HG03135 (cell line): ENCODE results near the gene CHMP2B.
A peak's percentile ranks its signal among the peaks of the same experiment; 100 is the strongest.

Experiments used
- ATAC-seq: cut with Tn5 transposase; IDR thresholded peaks from one replicate; pipeline ENCODE4 v1.9.1; 2021; ENCODE audit warnings: mild to moderate bottlenecking, moderate library complexity; ENCODE audit not compliant: unreplicated experiment

The CHMP2B gene

GRCh38 chr3:87227104-87227834 is at the start of gene CHMP2B:
Gene CHMP2B, plus strand, starts transcription at chr3:87227309. Its CDS starts 214 bp downstream, at chr3:87227523.
- peak; percentile 97 for ATAC-seq

- no peak for ATAC-seq
These were observed 47.5 kb upstream of the CHMP2B start for GRCh38 chr3:87179642-87180041.

GRCh38 chr3:87181551-87181950 is 45.6 kb upstream of the CHMP2B start:
- no peak for ATAC-seq

GRCh38 chr3:87182023-87182422 is 45.1 kb upstream of the CHMP2B start:
- no peak for ATAC-seq

GRCh38 chr3:87186608-87187159 is 40.4 kb upstream of the CHMP2B start:
- no peak for ATAC-seq

- no peak for ATAC-seq
These were observed 35.9 kb upstream of the CHMP2B start for GRCh38 chr3:87191175-87191574.

GRCh38 chr3:87191641-87192040 is 35.5 kb upstream of the CHMP2B start:
- no peak for ATAC-seq

GRCh38 chr3:87196879-87197278 is 30.2 kb upstream of the CHMP2B start:
- ATAC-seq, result no peak

GRCh38 chr3:87197531-87197930 is 29.6 kb upstream of the CHMP2B start:
- no peak for ATAC-seq

- ATAC-seq, result no peak
These were observed 28.3 kb upstream of the CHMP2B start for GRCh38 chr3:87198774-87199173.

- ATAC-seq, result no peak
These were observed 27.5 kb upstream of the CHMP2B start for GRCh38 chr3:87199628-87200027.

- no peak for ATAC-seq
These were observed 27.0 kb upstream of the CHMP2B start for GRCh38 chr3:87200060-87200647.

GRCh38 chr3:87201727-87202126 is 25.4 kb upstream of the CHMP2B start:
- no peak for ATAC-seq

- ATAC-seq, result no peak
These were observed 23.3 kb upstream of the CHMP2B start for GRCh38 chr3:87203809-87204208.

GRCh38 chr3:87206070-87206469 is 21.0 kb upstream of the CHMP2B start:
- ATAC-seq, result no peak

GRCh38 chr3:87206635-87207034 is 20.5 kb upstream of the CHMP2B start:
- no peak for ATAC-seq

- no peak for ATAC-seq
These were observed 19.6 kb upstream of the CHMP2B start for GRCh38 chr3:87207460-87207859.

- ATAC-seq, result no peak
These were observed 18.0 kb upstream of the CHMP2B start for GRCh38 chr3:87209111-87209510.

- ATAC-seq, result no peak
These were observed 8.5 kb upstream of the CHMP2B start for GRCh38 chr3:87218560-87218959.

GRCh38 chr3:87219611-87220010 is 7.5 kb upstream of the CHMP2B start:
- ATAC-seq, result no peak

- no peak for ATAC-seq
These were observed 1.4 kb upstream of the CHMP2B start for GRCh38 chr3:87225659-87226058.

- no peak for ATAC-seq
These were observed 681 bp downstream of the CHMP2B start for GRCh38 chr3:87227835-87228144.

GRCh38 chr3:87228316-87228715 is 1.2 kb downstream of the CHMP2B start:
- no peak for ATAC-seq
